HFF-Myc (cell line): ENCODE measurements around the gene HIPK2.

Experiments used
- DNase-seq: peaks from one replicate; pipeline ENCODE4 v3.0.0-alpha.2; 2011; ENCODE audit warnings: low read depth; ENCODE audit errors: extremely low read depth
- H3K4me3 ChIP-seq: replicated peaks from 2 replicates; pipeline ENCODE4 v1.5.1; 2011; ENCODE audit warnings: low read depth, mild to moderate bottlenecking, control low read depth, low read length
- CTCF ChIP-seq: IDR thresholded peaks from 2 replicates; pipeline ENCODE4 v1.5.1; 2012; ENCODE audit warnings: mild to moderate bottlenecking, low read depth, low read length, control low read depth; ENCODE audit errors: missing control alignments

The HIPK2 gene

DNA sequence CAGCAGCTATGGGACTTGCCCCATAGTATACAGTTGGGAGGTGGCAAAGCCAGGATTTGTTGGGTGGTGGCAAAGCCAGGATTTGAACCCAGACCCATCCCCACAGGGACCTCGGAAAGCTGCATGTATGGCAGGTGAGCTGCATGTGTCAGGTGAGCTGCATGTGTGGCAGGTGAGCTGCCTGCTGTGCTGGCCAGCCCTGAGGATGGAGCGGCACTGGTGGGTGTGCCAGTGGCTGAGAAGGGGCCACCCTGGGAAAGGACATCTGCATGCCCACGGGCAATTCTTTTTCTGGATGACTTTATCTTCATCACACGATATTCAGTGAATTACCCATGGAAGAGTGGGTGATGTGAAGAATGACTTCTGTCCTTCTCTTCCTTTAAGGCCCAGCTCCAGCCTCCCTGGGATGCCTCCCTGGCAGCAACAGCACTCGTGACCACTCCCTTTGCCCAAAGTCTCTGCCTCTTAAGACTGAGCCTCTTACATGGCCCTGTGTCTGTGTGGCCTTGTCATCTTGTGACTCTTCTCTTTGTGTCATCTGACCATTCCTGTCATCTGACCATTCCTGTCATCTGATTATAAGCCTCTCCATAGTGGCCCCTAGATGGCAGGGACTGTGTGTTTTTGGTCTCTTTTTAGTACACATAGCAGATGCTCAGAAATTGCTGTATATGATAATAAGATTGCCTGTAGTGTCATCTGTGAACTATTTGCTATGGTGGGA lies 229.3 kb downstream of the HIPK2 start:
- DNase-seq = no peak
- TF ChIP-seq CTCF = no peak

GRCh38 chr7:139544645-139545044 lies 233.2 kb downstream of the HIPK2 start:
- no peak for TF ChIP-seq CTCF
- no peak overlapping the region for H3K4me3 ChIP-seq
- DNase-seq = no peak

More for the DNA sequence above, 229.3 kb downstream of the HIPK2 start:
- H3K4me3 ChIP-seq = no peak overlapping the region

DNA sequence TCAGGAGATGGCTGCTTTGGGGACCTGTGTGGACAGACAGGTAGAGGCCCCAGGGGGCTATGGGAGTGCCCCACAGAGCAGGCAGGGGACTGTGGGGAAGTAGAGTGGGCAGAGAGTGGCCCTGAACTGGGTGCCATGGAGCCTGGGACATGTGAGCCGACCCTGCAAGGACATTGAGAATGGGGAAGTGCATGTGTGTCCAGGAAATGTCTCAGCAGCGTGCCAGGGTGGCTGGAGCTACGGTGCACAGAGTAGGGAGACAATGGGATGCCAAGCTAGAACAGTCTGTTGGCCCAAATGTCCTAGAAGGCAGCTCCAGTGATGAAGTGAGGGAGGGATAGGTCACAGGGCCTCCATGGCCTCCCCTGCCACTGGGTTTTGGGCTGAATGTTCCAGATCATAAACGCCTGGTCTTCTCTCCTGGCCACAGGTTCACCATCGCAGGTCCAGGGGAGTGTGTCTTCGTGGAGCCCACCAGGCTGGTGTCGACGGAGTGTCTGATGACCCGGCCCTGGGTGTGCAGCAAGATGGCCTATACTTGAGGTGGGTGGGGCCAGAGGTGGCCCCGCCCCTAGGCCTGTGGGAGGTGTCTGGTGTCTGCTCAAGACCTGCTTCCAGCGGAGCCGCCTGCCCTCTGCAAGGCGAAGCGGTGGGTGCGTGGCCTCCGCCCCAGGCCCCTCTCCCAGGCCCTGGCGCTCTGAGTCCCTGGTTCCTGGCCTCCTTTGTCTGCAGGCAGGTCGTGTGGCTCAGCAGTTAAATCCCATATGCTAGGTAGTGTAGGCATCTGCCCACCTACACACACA lies 233.8 kb downstream of the HIPK2 start:
- DNase-seq = no peak
- H3K4me3 ChIP-seq = no peak overlapping the region
- no peak for TF ChIP-seq CTCF

- TF ChIP-seq CTCF = no peak
Measured at GRCh38 chr7:139542308-139543151, 235.3 kb downstream of the HIPK2 start.

DNA sequence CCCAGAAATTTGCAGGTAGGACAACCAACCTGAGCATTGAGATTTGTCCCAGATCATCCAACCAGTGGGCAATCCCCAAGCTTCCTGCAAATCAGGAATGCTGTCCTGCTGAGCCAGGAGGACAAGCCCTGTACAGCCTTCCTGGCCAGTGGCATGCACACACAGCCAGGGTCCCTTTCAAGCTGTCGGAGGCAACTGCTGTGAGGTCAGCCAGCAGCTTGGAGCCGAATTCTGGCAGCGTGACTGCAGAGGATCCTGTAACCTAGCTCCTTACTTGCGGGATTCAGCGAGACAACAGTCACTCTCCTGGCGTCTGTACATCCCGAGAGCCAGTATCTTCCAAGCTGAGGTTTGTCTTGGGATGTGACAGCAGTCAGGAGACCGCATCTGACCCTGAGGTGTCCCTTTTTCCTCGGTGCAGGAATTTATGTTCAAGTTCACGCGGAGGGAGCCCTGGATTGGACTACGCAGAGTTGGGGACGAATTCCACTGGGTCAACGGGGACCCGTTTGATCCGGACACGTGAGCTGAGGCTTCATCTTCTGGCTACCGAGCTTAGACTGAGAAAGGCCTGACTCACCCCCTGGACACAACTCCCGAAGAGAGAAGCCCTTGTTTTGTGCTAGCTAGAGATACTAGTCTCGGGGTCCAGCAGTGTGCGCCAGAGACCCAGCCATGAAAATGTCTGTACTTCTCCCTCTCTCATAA lies 236.0 kb downstream of the HIPK2 start:
- no peak overlapping the region for H3K4me3 ChIP-seq
- TF ChIP-seq CTCF = no peak
- no peak for DNase-seq

More at GRCh38 chr7:139542308-139543151, 235.3 kb downstream of the HIPK2 start:
- DNase-seq = no peak
- H3K4me3 ChIP-seq = no peak overlapping the region

- no peak for TF ChIP-seq CTCF
- no peak overlapping the region for H3K4me3 ChIP-seq
- DNase-seq = no peak
Measured at GRCh38 chr7:139540203-139540602, 237.6 kb downstream of the HIPK2 start.
